Measurements from ENCODE around the gene LONP2. TPM values are rescaled to one million over a fixed set of nuclear protein-coding genes. Genes with fewer than 3 reads are reported as not detected.
"Not testable (repeated sequence)": the region's sequence is repeated elsewhere in the genome, so short reads cannot be mapped to it uniquely, and the experiment has no call there.

LONP2 gene
- polyA plus RNA-seq, 4 donors: 61.1 to 65.7 (median 63.5) TPM

DNA sequence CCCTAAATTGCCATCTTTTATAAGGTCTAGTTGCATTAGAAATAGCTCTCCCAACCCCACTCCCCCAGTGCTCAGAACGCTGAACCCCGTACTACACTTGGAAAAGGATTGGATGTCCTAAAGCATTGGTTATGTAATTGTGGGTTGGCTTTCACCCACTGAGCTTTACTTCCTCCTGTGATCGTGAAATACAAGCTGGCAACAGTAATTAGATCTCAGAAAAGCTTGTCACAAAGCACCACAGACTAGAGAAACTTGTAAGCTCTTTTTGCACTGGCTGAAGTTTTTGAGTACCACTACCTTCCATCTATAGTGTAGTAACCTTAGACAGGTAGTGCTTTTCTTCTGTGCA, 86.7 kb downstream of the LONP2 start:
- DNase-seq (ENCODE audit: low read depth in 4 of 4, low spot score in 3 of 4): no peak

DNA sequence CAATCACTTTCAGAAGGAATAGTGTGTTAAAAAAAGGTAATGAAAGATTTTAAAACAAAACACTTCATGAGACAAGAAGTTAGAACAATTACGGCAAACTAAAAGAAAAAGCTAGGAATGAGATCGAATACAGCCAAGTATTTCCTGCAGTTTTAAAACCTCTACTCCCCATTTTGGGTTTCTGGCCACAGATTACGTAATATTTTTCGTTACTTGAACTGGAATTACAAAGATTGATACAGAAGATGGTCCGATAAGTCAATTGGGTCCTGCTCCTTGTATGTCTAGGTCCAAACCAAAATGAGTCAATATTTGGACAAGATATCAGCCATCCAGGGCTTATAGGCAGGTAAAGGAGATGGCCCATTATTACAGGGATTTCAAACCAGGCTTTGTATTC, 88.9 kb downstream of the LONP2 start:
- DNase-seq (ENCODE audit: low read depth in 4 of 4, low spot score in 3 of 4): no peak

DNA sequence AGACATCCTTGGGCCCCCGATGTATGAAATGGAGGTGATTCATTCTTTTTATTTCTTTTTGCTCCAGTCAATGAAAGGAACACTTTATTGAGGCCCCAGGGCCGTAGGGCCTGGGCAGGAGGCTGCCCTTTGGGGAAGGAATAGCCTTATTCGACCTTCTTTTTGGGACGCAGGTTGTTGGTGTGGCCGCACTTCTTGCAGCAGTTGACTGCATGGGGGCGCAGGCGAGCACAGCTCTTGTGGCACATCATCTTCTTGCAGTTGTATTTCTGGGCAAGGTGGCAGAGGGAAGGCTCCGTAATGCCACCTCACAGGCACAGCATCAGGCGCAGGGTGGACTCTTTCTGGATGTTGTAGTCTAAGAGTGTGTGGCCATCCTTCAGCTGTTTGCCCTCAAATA, 90.2 kb downstream of the LONP2 start:
- DNase-seq (ENCODE audit: low read depth in 4 of 4, low spot score in 3 of 4): no peak

DNA sequence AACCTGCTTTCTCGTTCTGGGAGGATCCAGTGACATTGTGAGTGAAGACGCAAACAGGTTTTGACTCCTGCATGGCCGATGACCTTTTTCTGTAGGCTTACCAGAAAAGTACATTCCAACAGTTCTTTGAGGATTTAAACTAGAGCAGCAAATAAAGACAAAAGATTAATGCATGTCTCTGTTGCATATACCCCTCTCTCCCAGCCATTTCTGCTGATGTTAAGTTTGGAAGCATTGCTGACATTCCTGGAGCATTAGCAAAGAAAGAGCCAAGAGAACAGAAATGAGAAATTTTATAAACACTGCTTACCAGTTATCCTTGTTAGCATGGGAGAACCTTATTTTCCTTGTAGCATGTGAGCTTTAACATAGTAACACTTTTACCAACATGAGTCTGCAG, 91.9 kb downstream of the LONP2 start:
- no peak for DNase-seq (ENCODE audit: low read depth in 4 of 4, low spot score in 3 of 4)

DNA sequence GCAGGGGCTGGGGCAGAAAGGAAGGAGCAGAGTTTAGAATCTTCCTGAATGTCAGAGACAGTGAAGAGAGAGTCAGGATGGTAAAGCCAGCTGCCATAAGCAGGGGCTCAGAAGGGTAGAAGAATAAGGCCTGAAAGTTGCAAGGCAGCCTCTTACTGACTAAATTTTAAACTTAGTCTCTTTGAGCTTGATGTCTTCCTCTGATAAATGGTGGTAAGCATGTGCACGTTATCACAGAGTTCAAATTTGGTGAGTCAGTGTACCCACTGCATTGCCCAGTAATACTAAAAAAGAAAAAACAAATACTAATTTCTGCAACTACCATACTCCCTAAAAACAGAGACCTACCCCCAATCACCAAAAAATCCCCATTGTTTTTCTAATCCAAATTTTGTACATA, 96.0 kb downstream of the LONP2 start:
- DNase-seq (ENCODE audit: low read depth in 4 of 4, low spot score in 3 of 4): no peak

DNA sequence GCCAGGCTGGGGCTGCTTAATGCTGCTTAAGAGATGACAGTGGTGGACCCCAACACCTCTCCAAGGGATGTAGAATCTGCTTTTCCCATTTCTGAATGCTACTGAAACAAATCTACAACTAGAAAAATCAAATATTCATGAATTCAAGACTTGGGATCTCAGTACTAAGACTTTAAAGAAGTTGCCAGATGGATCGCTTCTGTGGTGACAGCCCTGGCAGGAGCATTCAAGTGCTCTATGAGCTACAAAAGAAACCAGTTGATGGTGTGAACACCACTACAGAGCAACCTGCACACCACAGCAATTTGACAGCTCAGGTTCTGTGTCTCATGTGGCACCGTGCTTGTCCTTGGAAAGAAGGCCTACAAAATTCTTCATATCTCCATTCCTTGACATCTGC, 98.5 kb downstream of the LONP2 start:
- no peak for DNase-seq (ENCODE audit: low read depth in 4 of 4, low spot score in 3 of 4)

- no peak for DNase-seq (ENCODE audit: low read depth in 4 of 4, low spot score in 3 of 4)
Observed at GRCh38 chr16:48347191-48347865, 103.2 kb downstream of the LONP2 start.

DNA sequence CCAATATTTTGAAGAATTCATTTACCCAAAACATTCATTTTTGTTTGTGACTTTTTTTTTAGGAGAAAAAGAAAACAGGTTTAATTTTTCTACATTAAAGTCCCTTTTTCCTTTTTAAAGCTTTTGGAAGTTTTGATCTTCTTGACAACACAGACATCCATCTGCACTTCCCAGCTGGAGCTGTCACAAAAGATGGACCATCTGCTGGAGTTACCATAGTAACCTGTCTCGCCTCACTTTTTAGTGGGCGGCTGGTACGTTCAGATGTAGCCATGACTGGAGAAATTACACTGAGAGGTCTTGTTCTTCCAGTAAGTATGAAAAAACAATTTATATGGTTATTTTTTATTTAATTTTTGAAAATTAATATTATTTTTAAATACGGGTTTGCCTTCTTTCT, 103.9 kb downstream of the LONP2 start:
- no peak for DNase-seq (ENCODE audit: low read depth in 4 of 4, low spot score in 3 of 4)

DNA sequence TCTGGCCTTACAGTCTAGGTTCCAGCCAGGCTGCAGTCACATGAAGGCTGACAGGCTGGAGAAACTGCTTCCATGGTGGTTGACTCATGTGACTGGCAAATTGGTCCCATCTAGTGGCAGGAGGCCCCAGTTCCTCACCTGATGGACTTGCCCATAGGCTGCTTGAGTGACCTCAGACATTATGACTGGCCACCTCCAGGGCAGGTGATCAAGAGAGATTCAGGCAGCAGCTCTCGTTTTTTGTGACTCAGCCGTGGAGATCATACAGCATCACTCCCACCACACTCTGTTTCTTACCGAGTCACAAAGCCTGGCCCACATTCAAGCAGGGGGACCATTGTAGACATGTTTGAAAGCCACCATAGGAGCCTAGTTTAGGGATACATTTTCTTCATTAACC, 106.6 kb downstream of the LONP2 start:
- no peak for DNase-seq (ENCODE audit: low read depth in 4 of 4, low spot score in 3 of 4)

DNA sequence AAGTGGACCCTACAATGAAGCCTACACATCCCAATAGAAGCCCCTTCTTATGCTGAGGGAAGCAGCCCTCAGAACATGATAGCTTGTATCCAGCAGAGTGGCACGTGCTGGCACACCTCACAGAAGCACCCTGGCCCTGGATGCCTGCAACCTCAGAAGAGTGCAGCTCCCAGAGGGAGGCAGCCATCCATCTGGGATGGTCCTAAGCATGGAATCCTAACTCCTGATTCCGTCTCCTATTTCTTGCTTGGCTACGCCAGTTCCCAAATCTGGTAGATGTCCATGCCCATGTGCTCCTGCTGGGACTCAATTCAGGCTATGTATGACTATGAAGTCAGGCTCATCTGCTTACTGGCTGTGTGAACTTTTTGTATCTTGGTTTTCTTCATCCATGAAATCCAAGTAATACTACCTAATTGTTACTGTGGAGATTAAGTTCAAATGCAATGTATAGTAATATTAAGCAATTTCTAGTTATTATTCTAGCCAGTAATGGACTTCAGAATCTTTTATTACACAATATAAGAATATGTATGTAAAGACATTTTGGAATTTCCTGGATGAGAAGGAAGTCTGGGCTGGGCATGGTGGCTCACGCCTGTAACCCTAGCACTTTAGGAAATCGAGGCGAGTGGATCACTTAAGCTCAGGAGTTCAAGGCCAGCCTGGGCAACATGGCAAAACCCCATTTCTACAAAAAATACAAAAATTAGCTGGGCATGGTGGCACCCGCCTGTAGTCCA, 108.7 kb downstream of the LONP2 start:
- DNase-seq (ENCODE audit: low read depth in 4 of 4, low spot score in 3 of 4): no peak

- DNase-seq (ENCODE audit: low read depth in 4 of 4, low spot score in 3 of 4): peak in 1 of 4 donors; percentile 28
Observed at GRCh38 chr16:48353565-48354163, 109.6 kb downstream of the LONP2 start.

DNA sequence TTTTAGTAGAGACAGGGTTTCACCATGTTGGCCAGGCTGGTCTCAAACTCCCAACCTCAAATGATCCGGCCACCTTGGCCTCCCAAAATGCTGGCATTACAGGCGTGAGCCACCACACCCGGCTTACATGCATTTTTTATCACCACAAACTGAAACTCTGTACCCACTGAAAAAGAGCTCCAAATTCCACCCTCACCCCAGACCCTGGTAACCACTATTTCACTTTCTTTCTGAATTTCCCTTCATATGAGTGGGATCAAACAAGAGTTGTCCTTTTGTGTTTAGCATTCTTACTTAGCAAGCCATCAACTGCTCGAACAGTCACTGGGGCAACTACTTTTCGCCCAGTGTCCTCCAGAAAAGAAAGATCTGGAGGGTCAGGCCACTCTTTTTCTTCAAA, 110.3 kb downstream of the LONP2 start:
- not testable (repeated sequence) for DNase-seq (ENCODE audit: low read depth in 4 of 4, low spot score in 3 of 4)

- no peak for DNase-seq (ENCODE audit: low read depth in 4 of 4, low spot score in 3 of 4)
Observed at GRCh38 chr16:48354877-48355855, 111.1 kb downstream of the LONP2 start.

GRCh38 chr16:48356633-48357376, 112.7 kb downstream of the LONP2 start:
- DNase-seq (ENCODE audit: low read depth in 4 of 4, low spot score in 3 of 4): no peak

GRCh38 chr16:48358419-48358818, 114.3 kb downstream of the LONP2 start:
- no peak for DNase-seq (ENCODE audit: low read depth in 4 of 4, low spot score in 3 of 4)

- DNase-seq (ENCODE audit: low read depth in 4 of 4, low spot score in 3 of 4): no peak
Observed at GRCh38 chr16:48359983-48360382, 115.9 kb downstream of the LONP2 start.

GRCh38 chr16:48361012-48361411, 116.9 kb downstream of the LONP2 start:
- DNase-seq (ENCODE audit: low read depth in 4 of 4, low spot score in 3 of 4): no peak

- no peak for DNase-seq (ENCODE audit: low read depth in 4 of 4, low spot score in 3 of 4)
Observed at GRCh38 chr16:48361540-48362144, 117.5 kb downstream of the LONP2 start.

GRCh38 chr16:48365025-48365600, 121.0 kb downstream of the LONP2 start:
- no peak for DNase-seq (ENCODE audit: low read depth in 4 of 4, low spot score in 3 of 4)
